WTC11 (cell line): ENCODE results near the gene KCNQ2. TPM values are rescaled to one million over a fixed set of nuclear protein-coding genes. Genes with fewer than 3 reads are reported as not detected.

ENCODE experiments used
- ATAC-seq: fragments of 200-7000 bp; cut with Tn5 transposase; 2 replicates; pipeline ENCODE4 v1.10.0; 2021; ENCODE audit warnings: mild to moderate bottlenecking, moderate library complexity
- CTCF ChIA-PET: fragments of 300-600 bp; sonication (Branson Sonifier 250); formaldehyde crosslinking; loops from one replicate; lab custom pipeline; 2021; ENCODE audit warnings: antibody characterized with exemption; lab: Charles Lee
- POLR2A ChIA-PET: fragments of 350-600 bp; sonication (Branson Sonifier 250); formaldehyde crosslinking; loops from one replicate; lab custom pipeline; 2021; ENCODE audit warnings: antibody characterized with exemption; lab: Charles Lee
- DNase-seq: peaks from one replicate; pipeline ENCODE4 v3.0.0; 2021; ENCODE audit warnings: low spot score
- H3K27ac Mint-ChIP-seq: 2 replicates; pipeline ENCODE4 v1.8.0; 2021; ENCODE audit warnings: mixed read lengths
- H3K27me3 Mint-ChIP-seq: 2 replicates; pipeline ENCODE4 v1.8.0; 2021; ENCODE audit warnings: low read depth, mild to moderate bottlenecking, moderate library complexity, mixed read lengths
- H3K36me3 Mint-ChIP-seq: 2 replicates; pipeline ENCODE4 v1.8.0; 2021; ENCODE audit warnings: mixed read lengths
- H3K4me1 Mint-ChIP-seq: 2 replicates; pipeline ENCODE4 v1.8.0; 2022; ENCODE audit warnings: mixed read lengths
- H3K4me3 Mint-ChIP-seq: 2 replicates; pipeline ENCODE4 v1.8.0; 2021; ENCODE audit warnings: mild to moderate bottlenecking, moderate library complexity, mixed read lengths
- H3K9me3 Mint-ChIP-seq: 2 replicates; pipeline ENCODE4 v1.8.0; 2021; ENCODE audit warnings: mixed read lengths
- CBFB ChIP-seq: sonication (generic); formaldehyde crosslinking; IDR thresholded peaks from 2 replicates; pipeline ENCODE4 v1.8.1; 2022; ENCODE audit warnings: mild to moderate bottlenecking, low read depth, missing genetic modification reagents
- CREB1 ChIP-seq: sonication (generic); formaldehyde crosslinking; IDR thresholded peaks from 2 replicates; pipeline ENCODE4 v1.8.0; 2023; ENCODE audit warnings: mild to moderate bottlenecking, missing genetic modification reagents
- EMX1 ChIP-seq: fragments of 250-450 bp; sonication (Bioruptor Pico); IDR thresholded peaks from 2 replicates; pipeline ENCODE4 v1.8.0; 2021; ENCODE audit warnings: mild to moderate bottlenecking
- IRF2 ChIP-seq: sonication (generic); formaldehyde crosslinking; IDR thresholded peaks from 2 replicates; pipeline ENCODE4 v1.8.0; 2022; ENCODE audit warnings: low read depth, missing genetic modification reagents, borderline replicate concordance
- NFE2L1 ChIP-seq: sonication (generic); formaldehyde crosslinking; IDR thresholded peaks from 2 replicates; pipeline ENCODE4 v1.8.1; 2023; ENCODE audit warnings: missing genetic modification reagents
- TCF7 ChIP-seq: sonication (generic); formaldehyde crosslinking; IDR thresholded peaks from 2 replicates; pipeline ENCODE4 v1.8.0; 2022; ENCODE audit warnings: mild to moderate bottlenecking, low read depth, missing genetic modification reagents, moderate library complexity
- ZNF263 ChIP-seq: sonication (generic); formaldehyde crosslinking; IDR thresholded peaks from 2 replicates; pipeline ENCODE4 v1.8.1; 2022; ENCODE audit warnings: low read depth, mild to moderate bottlenecking, moderate library complexity, missing genetic modification reagents
- ZNF423 ChIP-seq: fragments of 250-450 bp; sonication (Bioruptor Pico); IDR thresholded peaks from 2 replicates; pipeline ENCODE4 v2.1.2; 2022; ENCODE audit warnings: mild to moderate bottlenecking, moderate library complexity
- total RNA-seq: library from RNA; stranded (reverse); gene quantifications from 3 replicates; pipeline ENCODE4 v1.2.3, GENCODE V29; 2021
- TF ChIP-seq, protein P1 (sequence below): sonication (generic); formaldehyde crosslinking; IDR thresholded peaks from 2 replicates; pipeline ENCODE4 v1.8.1; 2022; ENCODE audit warnings: missing genetic modification reagents, borderline replicate concordance
- TF ChIP-seq, protein P2 (sequence below): sonication (generic); formaldehyde crosslinking; IDR thresholded peaks from 2 replicates; pipeline ENCODE4 v1.8.1; 2022; ENCODE audit warnings: mild to moderate bottlenecking, moderate library complexity, missing genetic modification reagents
- TF ChIP-seq, protein P3 (sequence below): sonication (generic); formaldehyde crosslinking; IDR thresholded peaks from 2 replicates; pipeline ENCODE4 v1.8.1; 2023; ENCODE audit warnings: mild to moderate bottlenecking, moderate library complexity, missing genetic modification reagents
- TF ChIP-seq, protein P4 (sequence below): sonication (generic); formaldehyde crosslinking; IDR thresholded peaks from 2 replicates; pipeline ENCODE4 v1.8.1; 2023; ENCODE audit warnings: mild to moderate bottlenecking, missing genetic modification reagents
- TF ChIP-seq, protein P5 (sequence below): sonication (generic); formaldehyde crosslinking; IDR thresholded peaks from 2 replicates; pipeline ENCODE4 v1.8.0; 2022; ENCODE audit warnings: mild to moderate bottlenecking, missing genetic modification reagents

The KCNQ2 gene
- total RNA-seq, 1 experiment from 2014 or later, result 99.8 TPM

DNA sequence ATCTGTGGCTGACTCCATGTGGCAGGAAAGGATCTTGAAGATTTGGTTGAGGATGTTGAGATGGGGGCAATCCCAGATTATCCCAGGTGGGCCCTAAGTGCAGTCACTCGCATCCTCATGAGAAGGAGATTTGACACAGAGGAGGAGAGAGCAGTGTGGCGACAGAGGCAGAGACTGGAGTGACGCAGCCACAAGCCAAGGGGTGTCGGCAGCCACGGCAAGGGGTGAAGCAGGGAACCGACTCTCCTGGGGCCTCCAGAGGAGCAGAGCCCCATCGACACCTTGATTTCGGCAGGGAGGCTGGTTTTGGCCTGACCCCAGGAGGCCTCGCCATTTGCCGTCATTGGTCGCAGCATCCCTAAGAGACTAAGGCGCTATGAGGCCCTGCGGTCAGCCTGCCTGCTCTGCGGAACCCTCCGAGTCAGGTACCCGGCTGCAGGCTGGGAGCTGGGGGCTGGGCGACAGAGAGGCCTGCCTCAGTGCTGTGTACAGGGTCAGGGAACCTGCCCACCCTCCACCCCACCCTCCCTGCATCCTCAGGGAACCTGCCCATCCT lies 13.9 kb upstream of the KCNQ2 start:
- H3K27ac Mint-ChIP-seq, result no peak overlapping the region
- ATAC-seq (no peak), DNase-seq (no peak)
- peaks cover 4% of the 10 kb centered on the region for H3K9me3 Mint-ChIP-seq
- TF ChIP-seq, protein P1, sequence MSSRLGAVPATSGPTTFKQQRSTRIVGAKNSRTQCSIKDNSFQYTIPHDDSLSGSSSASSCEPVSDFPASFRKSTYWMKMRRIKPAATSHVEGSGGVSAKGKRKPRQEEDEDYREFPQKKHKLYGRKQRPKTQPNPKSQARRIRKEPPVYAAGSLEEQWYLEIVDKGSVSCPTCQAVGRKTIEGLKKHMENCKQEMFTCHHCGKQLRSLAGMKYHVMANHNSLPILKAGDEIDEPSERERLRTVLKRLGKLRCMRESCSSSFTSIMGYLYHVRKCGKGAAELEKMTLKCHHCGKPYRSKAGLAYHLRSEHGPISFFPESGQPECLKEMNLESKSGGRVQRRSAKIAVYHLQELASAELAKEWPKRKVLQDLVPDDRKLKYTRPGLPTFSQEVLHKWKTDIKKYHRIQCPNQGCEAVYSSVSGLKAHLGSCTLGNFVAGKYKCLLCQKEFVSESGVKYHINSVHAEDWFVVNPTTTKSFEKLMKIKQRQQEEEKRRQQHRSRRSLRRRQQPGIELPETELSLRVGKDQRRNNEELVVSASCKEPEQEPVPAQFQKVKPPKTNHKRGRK (CRISPR knock-in tag), result no peak
- TF ChIP-seq, protein P2, sequence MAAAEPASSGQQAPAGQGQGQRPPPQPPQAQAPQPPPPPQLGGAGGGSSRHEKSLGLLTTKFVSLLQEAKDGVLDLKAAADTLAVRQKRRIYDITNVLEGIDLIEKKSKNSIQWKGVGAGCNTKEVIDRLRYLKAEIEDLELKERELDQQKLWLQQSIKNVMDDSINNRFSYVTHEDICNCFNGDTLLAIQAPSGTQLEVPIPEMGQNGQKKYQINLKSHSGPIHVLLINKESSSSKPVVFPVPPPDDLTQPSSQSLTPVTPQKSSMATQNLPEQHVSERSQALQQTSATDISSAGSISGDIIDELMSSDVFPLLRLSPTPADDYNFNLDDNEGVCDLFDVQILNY (CRISPR knock-in tag), result no peak
- no peak for TF ChIP-seq EMX1
- TF ChIP-seq, protein P3, sequence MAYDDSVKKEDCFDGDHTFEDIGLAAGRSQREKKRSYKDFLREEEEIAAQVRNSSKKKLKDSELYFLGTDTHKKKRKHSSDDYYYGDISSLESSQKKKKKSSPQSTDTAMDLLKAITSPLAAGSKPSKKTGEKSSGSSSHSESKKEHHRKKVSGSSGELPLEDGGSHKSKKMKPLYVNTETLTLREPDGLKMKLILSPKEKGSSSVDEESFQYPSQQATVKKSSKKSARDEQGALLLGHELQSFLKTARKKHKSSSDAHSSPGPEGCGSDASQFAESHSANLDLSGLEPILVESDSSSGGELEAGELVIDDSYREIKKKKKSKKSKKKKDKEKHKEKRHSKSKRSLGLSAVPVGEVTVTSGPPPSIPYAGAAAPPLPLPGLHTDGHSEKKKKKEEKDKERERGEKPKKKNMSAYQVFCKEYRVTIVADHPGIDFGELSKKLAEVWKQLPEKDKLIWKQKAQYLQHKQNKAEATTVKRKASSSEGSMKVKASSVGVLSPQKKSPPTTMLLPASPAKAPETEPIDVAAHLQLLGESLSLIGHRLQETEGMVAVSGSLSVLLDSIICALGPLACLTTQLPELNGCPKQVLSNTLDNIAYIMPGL (CRISPR knock-in tag), result no peak
- TF ChIP-seq CBFB (CRISPR knock-in tag), result no peak
- H3K27me3 Mint-ChIP-seq, result peaks cover 24% of the 10 kb centered on the region
- peaks cover 7% of the 10 kb centered on the region for H3K4me1 Mint-ChIP-seq
- ChIA-PET CTCF (interaction anchor here (1.2 kb wide), 1 partner anchor 11 kb away, joined by 3 read pairs; no protein-coding TSS in a partner anchor), POLR2A (no interaction called here)
- no peak overlapping the region for H3K4me3 Mint-ChIP-seq
- H3K36me3 Mint-ChIP-seq, result peaks cover 2% of the 10 kb centered on the region

DNA sequence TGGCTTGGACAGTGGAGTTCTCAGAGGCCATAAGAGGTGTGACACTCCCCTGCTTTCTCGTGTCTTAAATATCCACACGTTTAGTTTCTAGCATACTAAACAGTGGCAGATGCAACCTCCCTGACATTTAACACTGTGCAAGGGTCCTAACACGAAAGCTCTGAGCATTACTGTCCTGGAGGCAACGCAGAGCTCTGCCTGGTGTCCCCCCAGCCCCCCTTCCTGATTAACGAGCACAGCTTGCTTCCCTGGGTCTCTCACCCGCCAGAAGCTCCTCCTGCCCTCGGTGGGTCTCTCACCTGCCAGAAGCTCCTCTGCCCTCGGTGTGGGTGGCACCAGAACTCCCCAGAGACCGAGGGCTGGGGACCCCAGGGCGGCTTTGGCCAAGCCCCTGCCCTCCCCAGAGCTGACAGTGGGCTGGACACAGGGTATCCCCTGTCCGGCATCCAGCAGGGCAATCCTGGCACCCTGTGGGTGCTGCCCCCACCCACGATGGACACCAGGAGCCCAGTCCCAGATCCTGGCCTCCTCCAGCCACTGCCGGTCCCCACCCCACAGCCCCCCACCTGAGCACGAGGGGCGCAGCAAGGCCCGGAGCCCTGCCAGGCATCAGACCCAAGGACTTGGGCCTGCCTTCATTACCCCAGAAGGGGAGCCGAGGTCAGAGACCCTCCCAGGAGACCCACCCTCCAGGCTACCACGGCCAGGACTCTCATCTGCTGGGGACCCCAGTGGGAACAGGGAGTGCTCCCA lies 12.4 kb upstream of the KCNQ2 start:
- Mint-ChIP-seq H3K4me1 (peaks cover 13% of the 10 kb centered on the region), H3K9me3 (peaks cover 4% of the 10 kb centered on the region), H3K4me3 (no peak overlapping the region), H3K27me3 (peaks cover 17% of the 10 kb centered on the region), H3K27ac (no peak overlapping the region), H3K36me3 (no peaks in the 10 kb centered on the region)
- ChIA-PET CTCF (interaction anchor here (0.7 to 4.8 kb wide), 10 partner anchors 9 to 261 kb away, joined by 3 to 32 read pairs (median 4); partner anchors contain the start of gene PPDPF), POLR2A (no interaction called here)
- no peak for ATAC-seq
- no peak for TF ChIP-seq CREB1 (CRISPR knock-in tag)
- no peak for DNase-seq

DNA sequence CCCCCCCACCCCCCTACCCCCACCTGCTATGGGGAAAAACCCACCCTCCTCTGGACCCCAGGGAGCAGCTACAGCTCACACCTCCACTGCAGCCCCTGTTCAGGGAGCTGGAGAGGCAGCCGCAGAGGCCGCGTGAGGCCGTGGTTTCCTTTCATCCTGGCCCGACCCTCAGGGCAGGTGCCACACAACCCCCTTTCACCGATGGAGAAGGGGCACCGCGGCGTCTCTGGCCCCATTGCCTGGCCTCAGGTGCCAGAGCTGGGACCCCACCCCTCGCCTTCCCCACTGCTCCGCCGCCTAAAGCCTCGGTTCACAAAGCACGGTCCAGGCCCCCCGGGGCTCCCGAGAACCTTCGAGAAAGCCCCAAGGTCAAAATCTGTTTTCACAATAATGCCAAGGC lies 11.8 kb upstream of the KCNQ2 start:
- Mint-ChIP-seq H3K4me1 (peaks cover 15% of the 10 kb centered on the region), H3K9me3 (peaks cover 4% of the 10 kb centered on the region), H3K27ac (no peak overlapping the region), H3K27me3 (peaks cover 11% of the 10 kb centered on the region), H3K4me3 (no peak overlapping the region), H3K36me3 (no peaks in the 10 kb centered on the region)
- DNase-seq, result no peak
- no peak for ATAC-seq
- ChIA-PET POLR2A (no interaction called here), CTCF (interaction anchor here (0.7 to 4.8 kb wide), 23 partner anchors 9 to 371 kb away, joined by 3 to 32 read pairs (median 4); partner anchors contain the start of gene PPDPF)
- TF ChIP-seq IRF2 (CRISPR knock-in tag) (no peak), CREB1 (CRISPR knock-in tag) (no peak), NFE2L1 (CRISPR knock-in tag) (no peak), TCF7 (CRISPR knock-in tag) (no peak)
- TF ChIP-seq, protein P4, sequence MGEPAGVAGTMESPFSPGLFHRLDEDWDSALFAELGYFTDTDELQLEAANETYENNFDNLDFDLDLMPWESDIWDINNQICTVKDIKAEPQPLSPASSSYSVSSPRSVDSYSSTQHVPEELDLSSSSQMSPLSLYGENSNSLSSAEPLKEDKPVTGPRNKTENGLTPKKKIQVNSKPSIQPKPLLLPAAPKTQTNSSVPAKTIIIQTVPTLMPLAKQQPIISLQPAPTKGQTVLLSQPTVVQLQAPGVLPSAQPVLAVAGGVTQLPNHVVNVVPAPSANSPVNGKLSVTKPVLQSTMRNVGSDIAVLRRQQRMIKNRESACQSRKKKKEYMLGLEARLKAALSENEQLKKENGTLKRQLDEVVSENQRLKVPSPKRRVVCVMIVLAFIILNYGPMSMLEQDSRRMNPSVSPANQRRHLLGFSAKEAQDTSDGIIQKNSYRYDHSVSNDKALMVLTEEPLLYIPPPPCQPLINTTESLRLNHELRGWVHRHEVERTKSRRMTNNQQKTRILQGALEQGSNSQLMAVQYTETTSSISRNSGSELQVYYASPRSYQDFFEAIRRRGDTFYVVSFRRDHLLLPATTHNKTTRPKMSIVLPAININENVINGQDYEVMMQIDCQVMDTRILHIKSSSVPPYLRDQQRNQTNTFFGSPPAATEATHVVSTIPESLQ (CRISPR knock-in tag), result no peak

DNA sequence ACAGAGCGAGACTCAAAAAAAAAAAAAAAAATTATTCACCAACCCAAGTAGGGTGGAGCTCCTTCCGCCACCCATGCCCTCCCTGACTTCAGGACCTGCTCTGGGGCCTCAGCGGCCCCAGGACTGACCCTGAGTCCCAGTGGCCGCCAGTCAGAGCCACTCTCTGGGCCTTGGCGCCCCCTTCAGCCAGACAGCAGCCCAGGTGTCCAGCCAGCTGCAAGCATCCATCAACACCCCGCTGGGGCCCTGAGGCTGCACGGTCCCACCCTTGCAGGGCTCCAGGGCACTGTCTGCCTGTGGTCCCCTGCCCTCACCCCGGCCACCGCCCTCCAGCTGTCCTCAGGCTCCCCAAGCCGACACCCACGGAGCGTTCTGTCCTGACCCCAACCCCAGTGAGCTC lies 11.4 kb upstream of the KCNQ2 start:
- Mint-ChIP-seq H3K27me3 (peaks cover 7% of the 10 kb centered on the region), H3K4me1 (peaks cover 15% of the 10 kb centered on the region), H3K27ac (no peak overlapping the region), H3K9me3 (peaks cover 4% of the 10 kb centered on the region), H3K36me3 (no peaks in the 10 kb centered on the region), H3K4me3 (no peak overlapping the region)
- DNase-seq (peak; percentile 63), ATAC-seq (peak; percentile 38)
- POLR2A ChIA-PET, result no interaction called here
- CTCF ChIA-PET, result interaction anchor here (0.6 to 4.8 kb wide), 26 partner anchors 9 to 371 kb away, joined by 3 to 32 read pairs (median 4); partner anchors contain the start of gene PPDPF
- TF ChIP-seq ZNF263 (CRISPR knock-in tag) (no peak), ZNF423 (CRISPR knock-in tag) (peak; percentile 22; the same call in 1 of the 2 replicates)
- TF ChIP-seq, protein P5, sequence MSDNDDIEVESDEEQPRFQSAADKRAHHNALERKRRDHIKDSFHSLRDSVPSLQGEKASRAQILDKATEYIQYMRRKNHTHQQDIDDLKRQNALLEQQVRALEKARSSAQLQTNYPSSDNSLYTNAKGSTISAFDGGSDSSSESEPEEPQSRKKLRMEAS (CRISPR knock-in tag), result no peak
